ENCODE data around the gene OR2G2.
A peak's percentile ranks its signal among the peaks of the same experiment; 100 is the strongest.

Gene OR2G2

GRCh38 chr1:247574664-247575063 lies 13.5 kb upstream of the OR2G2 start:
- no peaks in the 10 kb centered on the region for H3K9me2 ChIP-seq (ENCODE audit: low read depth, low read length)
- H3K27me3 ChIP-seq (ENCODE audit: insufficient read depth, low read length), result no peaks in the 10 kb centered on the region
- H4K20me1 ChIP-seq (ENCODE audit: insufficient read depth, low read length), result no peaks in the 10 kb centered on the region
- H3K36me3 ChIP-seq (ENCODE audit: insufficient read depth, low read length), result no peaks in the 10 kb centered on the region
- no peak overlapping the region for H3K9ac ChIP-seq (ENCODE audit: low read length)
- no peak overlapping the region for H2AFZ ChIP-seq (ENCODE audit: low read length)
- H3K79me2 ChIP-seq (ENCODE audit: insufficient read depth, low read length), result no peaks in the 10 kb centered on the region
- H3K27ac ChIP-seq (ENCODE audit: low read depth, low read length, poor library complexity, severe bottlenecking), result no peak overlapping the region
- no peaks in the 10 kb centered on the region for H3K9me3 ChIP-seq (ENCODE audit: low read length)
- H3K4me2 ChIP-seq (ENCODE audit: low read length), result no peak overlapping the region
- no peak for TF ChIP-seq EZH2 (IDR thresholded peaks at IDR 0.05; ENCODE audit: borderline replicate concordance, low read length)
- TF ChIP-seq, protein P1, sequence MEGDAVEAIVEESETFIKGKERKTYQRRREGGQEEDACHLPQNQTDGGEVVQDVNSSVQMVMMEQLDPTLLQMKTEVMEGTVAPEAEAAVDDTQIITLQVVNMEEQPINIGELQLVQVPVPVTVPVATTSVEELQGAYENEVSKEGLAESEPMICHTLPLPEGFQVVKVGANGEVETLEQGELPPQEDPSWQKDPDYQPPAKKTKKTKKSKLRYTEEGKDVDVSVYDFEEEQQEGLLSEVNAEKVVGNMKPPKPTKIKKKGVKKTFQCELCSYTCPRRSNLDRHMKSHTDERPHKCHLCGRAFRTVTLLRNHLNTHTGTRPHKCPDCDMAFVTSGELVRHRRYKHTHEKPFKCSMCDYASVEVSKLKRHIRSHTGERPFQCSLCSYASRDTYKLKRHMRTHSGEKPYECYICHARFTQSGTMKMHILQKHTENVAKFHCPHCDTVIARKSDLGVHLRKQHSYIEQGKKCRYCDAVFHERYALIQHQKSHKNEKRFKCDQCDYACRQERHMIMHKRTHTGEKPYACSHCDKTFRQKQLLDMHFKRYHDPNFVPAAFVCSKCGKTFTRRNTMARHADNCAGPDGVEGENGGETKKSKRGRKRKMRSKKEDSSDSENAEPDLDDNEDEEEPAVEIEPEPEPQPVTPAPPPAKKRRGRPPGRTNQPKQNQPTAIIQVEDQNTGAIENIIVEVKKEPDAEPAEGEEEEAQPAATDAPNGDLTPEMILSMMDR (IDR thresholded peaks at IDR 0.05; ENCODE audit: low read length), result no peak
- H3F3A ChIP-seq (ENCODE audit: insufficient read depth, low read length), result no peaks in the 10 kb centered on the region
- H3K4me1 ChIP-seq (ENCODE audit: insufficient read depth, low read length, severe bottlenecking), result no peaks in the 10 kb centered on the region
- H3K4me3 ChIP-seq (ENCODE audit: low read depth, low read length, poor library complexity, severe bottlenecking), result no peak overlapping the region

- Histone ChIP-seq H3K79me2 (ENCODE audit: insufficient read depth, low read length) (no peaks in the 10 kb centered on the region), H4K20me1 (ENCODE audit: insufficient read depth, low read length) (no peaks in the 10 kb centered on the region), H3K9me3 (ENCODE audit: low read length) (no peaks in the 10 kb centered on the region), H3K4me2 (ENCODE audit: low read length) (no peak overlapping the region), H3K4me1 (ENCODE audit: insufficient read depth, low read length, severe bottlenecking) (no peaks in the 10 kb centered on the region), H3K9me2 (ENCODE audit: low read depth, low read length) (no peaks in the 10 kb centered on the region), H3K4me3 (ENCODE audit: low read depth, low read length, poor library complexity, severe bottlenecking) (no peak overlapping the region), H3K9ac (ENCODE audit: low read length) (no peak overlapping the region), H3K36me3 (ENCODE audit: insufficient read depth, low read length) (no peaks in the 10 kb centered on the region), H2AFZ (ENCODE audit: low read length) (no peak overlapping the region), H3K27me3 (ENCODE audit: insufficient read depth, low read length) (no peaks in the 10 kb centered on the region), H3K27ac (ENCODE audit: low read depth, low read length, poor library complexity, severe bottlenecking) (no peak overlapping the region), H3F3A (ENCODE audit: insufficient read depth, low read length) (no peaks in the 10 kb centered on the region)
- no peak for TF ChIP-seq EZH2 (IDR thresholded peaks at IDR 0.05; ENCODE audit: borderline replicate concordance, low read length)
- TF ChIP-seq, protein P1 (IDR thresholded peaks at IDR 0.05; ENCODE audit: low read length), result peak; percentile 51
These were observed 11.6 kb upstream of the OR2G2 start for GRCh38 chr1:247576514-247576913.

GRCh38 chr1:247578946-247579460 lies 9.2 kb upstream of the OR2G2 start:
- Histone ChIP-seq H3K27ac (ENCODE audit: low read depth, low read length, poor library complexity, severe bottlenecking) (no peak overlapping the region), H3K9ac (ENCODE audit: low read length) (no peak overlapping the region), H3K4me3 (ENCODE audit: low read depth, low read length, poor library complexity, severe bottlenecking) (no peak overlapping the region), H4K20me1 (ENCODE audit: insufficient read depth, low read length) (no peaks in the 10 kb centered on the region), H3K4me2 (ENCODE audit: low read length) (no peak overlapping the region), H3K4me1 (ENCODE audit: insufficient read depth, low read length, severe bottlenecking) (no peaks in the 10 kb centered on the region), H3K36me3 (ENCODE audit: insufficient read depth, low read length) (no peaks in the 10 kb centered on the region), H2AFZ (ENCODE audit: low read length) (no peak overlapping the region), H3F3A (ENCODE audit: insufficient read depth, low read length) (no peaks in the 10 kb centered on the region), H3K9me2 (ENCODE audit: low read depth, low read length) (no peaks in the 10 kb centered on the region), H3K79me2 (ENCODE audit: insufficient read depth, low read length) (no peaks in the 10 kb centered on the region), H3K9me3 (ENCODE audit: low read length) (no peaks in the 10 kb centered on the region), H3K27me3 (ENCODE audit: insufficient read depth, low read length) (no peaks in the 10 kb centered on the region)
- TF ChIP-seq, protein P1 (IDR thresholded peaks at IDR 0.05; ENCODE audit: low read length), result no peak
- TF ChIP-seq EZH2 (IDR thresholded peaks at IDR 0.05; ENCODE audit: borderline replicate concordance, low read length), result no peak
